ENCODE data around the gene FAM219B. TPM values are rescaled to one million over a fixed set of nuclear protein-coding genes. Genes with fewer than 3 reads are reported as not detected.

The FAM219B gene
- total RNA-seq, 1 experiment from 2014 or later = 99.6 TPM

DNA sequence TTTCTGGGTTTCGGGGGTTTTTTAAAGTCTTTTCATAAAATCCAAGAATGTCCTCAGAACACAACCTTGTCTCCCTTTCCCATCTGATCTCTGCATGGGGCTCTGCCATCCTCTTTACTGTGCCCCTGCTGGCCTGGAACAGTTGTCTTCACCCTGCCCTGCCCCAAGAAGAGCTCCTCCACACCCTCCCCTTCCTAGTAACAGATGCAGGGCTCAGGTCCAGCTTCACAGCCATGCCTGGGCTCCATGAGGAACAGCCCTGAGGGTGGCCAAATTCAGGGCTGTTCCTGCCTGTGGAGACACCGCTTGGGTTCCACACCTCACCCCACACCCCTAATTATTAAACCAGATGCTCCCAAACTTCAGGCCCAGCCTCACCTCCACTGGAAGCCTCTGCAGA lies 50.8 kb downstream of the FAM219B start (continued):
- TF ChIP-seq, protein P1, sequence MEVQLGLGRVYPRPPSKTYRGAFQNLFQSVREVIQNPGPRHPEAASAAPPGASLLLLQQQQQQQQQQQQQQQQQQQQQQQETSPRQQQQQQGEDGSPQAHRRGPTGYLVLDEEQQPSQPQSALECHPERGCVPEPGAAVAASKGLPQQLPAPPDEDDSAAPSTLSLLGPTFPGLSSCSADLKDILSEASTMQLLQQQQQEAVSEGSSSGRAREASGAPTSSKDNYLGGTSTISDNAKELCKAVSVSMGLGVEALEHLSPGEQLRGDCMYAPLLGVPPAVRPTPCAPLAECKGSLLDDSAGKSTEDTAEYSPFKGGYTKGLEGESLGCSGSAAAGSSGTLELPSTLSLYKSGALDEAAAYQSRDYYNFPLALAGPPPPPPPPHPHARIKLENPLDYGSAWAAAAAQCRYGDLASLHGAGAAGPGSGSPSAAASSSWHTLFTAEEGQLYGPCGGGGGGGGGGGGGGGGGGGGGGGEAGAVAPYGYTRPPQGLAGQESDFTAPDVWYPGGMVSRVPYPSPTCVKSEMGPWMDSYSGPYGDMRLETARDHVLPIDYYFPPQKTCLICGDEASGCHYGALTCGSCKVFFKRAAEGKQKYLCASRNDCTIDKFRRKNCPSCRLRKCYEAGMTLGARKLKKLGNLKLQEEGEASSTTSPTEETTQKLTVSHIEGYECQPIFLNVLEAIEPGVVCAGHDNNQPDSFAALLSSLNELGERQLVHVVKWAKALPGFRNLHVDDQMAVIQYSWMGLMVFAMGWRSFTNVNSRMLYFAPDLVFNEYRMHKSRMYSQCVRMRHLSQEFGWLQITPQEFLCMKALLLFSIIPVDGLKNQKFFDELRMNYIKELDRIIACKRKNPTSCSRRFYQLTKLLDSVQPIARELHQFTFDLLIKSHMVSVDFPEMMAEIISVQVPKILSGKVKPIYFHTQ (CRISPR knock-in tag; IDR thresholded peaks at IDR 0.05) = no peak
- no peak for TF ChIP-seq MYBL2 (CRISPR knock-in tag; IDR thresholded peaks at IDR 0.05)

DNA sequence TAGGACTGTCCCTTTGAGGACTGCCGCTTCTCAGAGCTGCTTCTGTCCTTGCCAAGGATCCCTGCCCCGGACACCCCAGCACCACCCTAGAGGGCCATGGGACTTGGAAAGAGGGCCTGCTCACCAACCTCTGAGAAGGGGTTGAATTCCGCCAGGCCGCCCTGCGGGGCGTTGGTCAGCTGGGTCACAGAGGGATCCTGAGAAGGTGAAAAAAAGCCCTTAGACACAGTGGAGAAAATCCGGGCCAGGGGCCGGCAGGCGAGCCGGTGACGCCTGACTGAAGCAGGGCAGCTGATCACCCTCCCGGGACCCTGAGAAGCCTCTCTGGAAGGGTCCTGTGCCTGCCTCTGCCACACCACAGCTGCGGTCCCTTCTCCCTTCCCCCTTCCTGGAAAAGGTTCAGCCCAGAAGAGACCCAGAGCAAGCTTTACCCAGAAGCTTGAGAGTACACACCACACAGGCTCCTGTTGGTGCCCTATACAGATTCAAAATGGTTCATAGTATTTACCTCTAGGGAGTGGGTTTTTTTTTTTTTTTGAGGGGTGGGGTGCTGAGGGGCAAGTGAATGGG lies 52.1 kb downstream of the FAM219B start:
- peaks cover 12% of the 10 kb centered on the region for H3K36me3 Mint-ChIP-seq
- ChIA-PET CTCF (interaction anchor here (1.2 to 3.1 kb wide), 4 partner anchors 8 to 233 kb away, joined by 3 to 17 read pairs (median 10); partner anchors contain the start of gene ULK3), POLR2A (no interaction called here)
- no peaks in the 10 kb centered on the region for H3K9me3 Mint-ChIP-seq
- H3K4me1 Mint-ChIP-seq = no peaks in the 10 kb centered on the region
- TF ChIP-seq, protein P2, sequence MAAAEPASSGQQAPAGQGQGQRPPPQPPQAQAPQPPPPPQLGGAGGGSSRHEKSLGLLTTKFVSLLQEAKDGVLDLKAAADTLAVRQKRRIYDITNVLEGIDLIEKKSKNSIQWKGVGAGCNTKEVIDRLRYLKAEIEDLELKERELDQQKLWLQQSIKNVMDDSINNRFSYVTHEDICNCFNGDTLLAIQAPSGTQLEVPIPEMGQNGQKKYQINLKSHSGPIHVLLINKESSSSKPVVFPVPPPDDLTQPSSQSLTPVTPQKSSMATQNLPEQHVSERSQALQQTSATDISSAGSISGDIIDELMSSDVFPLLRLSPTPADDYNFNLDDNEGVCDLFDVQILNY (CRISPR knock-in tag; IDR thresholded peaks at IDR 0.05) = no peak
- TF ChIP-seq ZNF263 (CRISPR knock-in tag; IDR thresholded peaks at IDR 0.05; ENCODE audit: low read depth) (no peak), HMGA2 (CRISPR knock-in tag; IDR thresholded peaks at IDR 0.05) (no peak), ZNF317 (CRISPR knock-in tag; IDR thresholded peaks at IDR 0.05; ENCODE audit: borderline replicate concordance, low read depth) (no peak), ZNF423 (CRISPR knock-in tag; IDR thresholded peaks at IDR 0.05) (no peak), NR2C2 (CRISPR knock-in tag; IDR thresholded peaks at IDR 0.05) (no peak), MXD4 (CRISPR knock-in tag; IDR thresholded peaks at IDR 0.05; ENCODE audit: borderline replicate concordance) (no peak), RORB (CRISPR knock-in tag; IDR thresholded peaks at IDR 0.05) (no peak), ZNF671 (CRISPR knock-in tag; IDR thresholded peaks at IDR 0.05) (no peak), ETV6 (CRISPR knock-in tag; IDR thresholded peaks at IDR 0.05) (no peak), TEAD4 (CRISPR knock-in tag; IDR thresholded peaks at IDR 0.05) (no peak), EMX1 (CRISPR knock-in tag; IDR thresholded peaks at IDR 0.05) (no peak)
- TF ChIP-seq, protein P3, sequence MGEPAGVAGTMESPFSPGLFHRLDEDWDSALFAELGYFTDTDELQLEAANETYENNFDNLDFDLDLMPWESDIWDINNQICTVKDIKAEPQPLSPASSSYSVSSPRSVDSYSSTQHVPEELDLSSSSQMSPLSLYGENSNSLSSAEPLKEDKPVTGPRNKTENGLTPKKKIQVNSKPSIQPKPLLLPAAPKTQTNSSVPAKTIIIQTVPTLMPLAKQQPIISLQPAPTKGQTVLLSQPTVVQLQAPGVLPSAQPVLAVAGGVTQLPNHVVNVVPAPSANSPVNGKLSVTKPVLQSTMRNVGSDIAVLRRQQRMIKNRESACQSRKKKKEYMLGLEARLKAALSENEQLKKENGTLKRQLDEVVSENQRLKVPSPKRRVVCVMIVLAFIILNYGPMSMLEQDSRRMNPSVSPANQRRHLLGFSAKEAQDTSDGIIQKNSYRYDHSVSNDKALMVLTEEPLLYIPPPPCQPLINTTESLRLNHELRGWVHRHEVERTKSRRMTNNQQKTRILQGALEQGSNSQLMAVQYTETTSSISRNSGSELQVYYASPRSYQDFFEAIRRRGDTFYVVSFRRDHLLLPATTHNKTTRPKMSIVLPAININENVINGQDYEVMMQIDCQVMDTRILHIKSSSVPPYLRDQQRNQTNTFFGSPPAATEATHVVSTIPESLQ (CRISPR knock-in tag; IDR thresholded peaks at IDR 0.05) = no peak
- TF ChIP-seq, protein P4, sequence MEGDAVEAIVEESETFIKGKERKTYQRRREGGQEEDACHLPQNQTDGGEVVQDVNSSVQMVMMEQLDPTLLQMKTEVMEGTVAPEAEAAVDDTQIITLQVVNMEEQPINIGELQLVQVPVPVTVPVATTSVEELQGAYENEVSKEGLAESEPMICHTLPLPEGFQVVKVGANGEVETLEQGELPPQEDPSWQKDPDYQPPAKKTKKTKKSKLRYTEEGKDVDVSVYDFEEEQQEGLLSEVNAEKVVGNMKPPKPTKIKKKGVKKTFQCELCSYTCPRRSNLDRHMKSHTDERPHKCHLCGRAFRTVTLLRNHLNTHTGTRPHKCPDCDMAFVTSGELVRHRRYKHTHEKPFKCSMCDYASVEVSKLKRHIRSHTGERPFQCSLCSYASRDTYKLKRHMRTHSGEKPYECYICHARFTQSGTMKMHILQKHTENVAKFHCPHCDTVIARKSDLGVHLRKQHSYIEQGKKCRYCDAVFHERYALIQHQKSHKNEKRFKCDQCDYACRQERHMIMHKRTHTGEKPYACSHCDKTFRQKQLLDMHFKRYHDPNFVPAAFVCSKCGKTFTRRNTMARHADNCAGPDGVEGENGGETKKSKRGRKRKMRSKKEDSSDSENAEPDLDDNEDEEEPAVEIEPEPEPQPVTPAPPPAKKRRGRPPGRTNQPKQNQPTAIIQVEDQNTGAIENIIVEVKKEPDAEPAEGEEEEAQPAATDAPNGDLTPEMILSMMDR (IDR thresholded peaks at IDR 0.05) = no peak
- TF ChIP-seq, protein P5, sequence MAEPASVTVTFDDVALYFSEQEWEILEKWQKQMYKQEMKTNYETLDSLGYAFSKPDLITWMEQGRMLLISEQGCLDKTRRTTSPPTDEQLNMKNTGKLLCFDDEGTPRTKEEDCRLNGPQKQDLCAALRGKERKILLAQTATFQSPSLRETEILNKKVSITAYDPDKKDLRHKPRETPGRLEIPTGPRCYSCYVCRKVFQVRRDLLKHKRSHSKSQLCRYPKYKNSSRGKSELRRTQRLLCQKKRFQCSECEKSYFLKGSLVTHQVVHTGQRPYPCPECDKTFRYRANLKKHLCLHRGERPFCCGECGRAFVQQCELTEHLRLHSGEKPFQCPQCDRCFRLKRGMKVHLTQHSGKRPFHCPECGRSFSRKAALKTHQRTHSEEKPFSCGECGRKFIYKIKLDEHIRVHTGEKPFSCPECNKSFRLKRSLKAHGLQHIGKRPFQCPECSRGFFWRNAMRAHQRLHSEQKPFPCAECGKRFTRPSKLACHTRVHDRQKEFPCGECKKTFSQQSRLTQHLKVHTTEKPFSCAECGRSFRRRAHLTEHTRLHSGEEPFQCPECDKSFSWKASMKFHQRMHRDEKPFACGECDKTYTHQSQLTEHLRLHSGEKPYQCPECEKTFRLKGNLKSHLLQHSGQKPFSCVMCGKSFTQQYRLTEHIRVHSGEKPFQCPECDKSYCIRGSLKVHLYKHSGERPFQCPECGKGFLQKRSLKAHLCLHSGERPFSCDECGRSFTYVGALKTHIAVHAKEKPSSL (CRISPR knock-in tag; conservative IDR thresholded peaks at IDR 0.05) = no peak
- TF ChIP-seq, protein P6, sequence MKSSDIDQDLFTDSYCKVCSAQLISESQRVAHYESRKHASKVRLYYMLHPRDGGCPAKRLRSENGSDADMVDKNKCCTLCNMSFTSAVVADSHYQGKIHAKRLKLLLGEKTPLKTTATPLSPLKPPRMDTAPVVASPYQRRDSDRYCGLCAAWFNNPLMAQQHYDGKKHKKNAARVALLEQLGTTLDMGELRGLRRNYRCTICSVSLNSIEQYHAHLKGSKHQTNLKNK (CRISPR knock-in tag; IDR thresholded peaks at IDR 0.05) = no peak
- TF ChIP-seq, protein P7, sequence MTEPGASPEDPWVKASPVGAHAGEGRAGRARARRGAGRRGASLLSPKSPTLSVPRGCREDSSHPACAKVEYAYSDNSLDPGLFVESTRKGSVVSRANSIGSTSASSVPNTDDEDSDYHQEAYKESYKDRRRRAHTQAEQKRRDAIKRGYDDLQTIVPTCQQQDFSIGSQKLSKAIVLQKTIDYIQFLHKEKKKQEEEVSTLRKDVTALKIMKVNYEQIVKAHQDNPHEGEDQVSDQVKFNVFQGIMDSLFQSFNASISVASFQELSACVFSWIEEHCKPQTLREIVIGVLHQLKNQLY (CRISPR knock-in tag; IDR thresholded peaks at IDR 0.05) = no peak
- TF ChIP-seq, protein P8, sequence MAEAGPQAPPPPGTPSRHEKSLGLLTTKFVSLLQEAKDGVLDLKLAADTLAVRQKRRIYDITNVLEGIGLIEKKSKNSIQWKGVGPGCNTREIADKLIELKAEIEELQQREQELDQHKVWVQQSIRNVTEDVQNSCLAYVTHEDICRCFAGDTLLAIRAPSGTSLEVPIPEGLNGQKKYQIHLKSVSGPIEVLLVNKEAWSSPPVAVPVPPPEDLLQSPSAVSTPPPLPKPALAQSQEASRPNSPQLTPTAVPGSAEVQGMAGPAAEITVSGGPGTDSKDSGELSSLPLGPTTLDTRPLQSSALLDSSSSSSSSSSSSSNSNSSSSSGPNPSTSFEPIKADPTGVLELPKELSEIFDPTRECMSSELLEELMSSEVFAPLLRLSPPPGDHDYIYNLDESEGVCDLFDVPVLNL (CRISPR knock-in tag; IDR thresholded peaks at IDR 0.05; ENCODE audit: borderline replicate concordance, low read depth) = no peak
- no peak overlapping the region for H3K27ac Mint-ChIP-seq
- ATAC-seq (no peak), DNase-seq (ENCODE audit: low spot score) (no peak)
- no peak overlapping the region for H3K4me3 Mint-ChIP-seq
- H3K27me3 Mint-ChIP-seq (ENCODE audit: low read depth) = no peaks in the 10 kb centered on the region
